Neural progenitor cell (in vitro differentiated cells): ENCODE data around the gene CCDC3.

Source experiments
- EZH2 ChIP-seq: fragments of 200-600 bp; sonication (generic); IDR thresholded peaks from 2 replicates; pipeline ENCODE4 v1.6.1; 2017; ENCODE audit warnings: antibody characterized with exemption, mild to moderate bottlenecking, moderate library complexity
- EZH2phosphoT487 ChIP-seq: fragments of 200-600 bp; sonication (generic); IDR thresholded peaks from 2 replicates; pipeline ENCODE4 v1.6.1; 2017; ENCODE audit warnings: antibody characterized with exemption
- TF ChIP-seq, protein P1 (sequence below): fragments of 200-600 bp; sonication (generic); IDR thresholded peaks from 2 replicates; pipeline ENCODE4 v1.5.1; 2017; ENCODE audit warnings: antibody characterized with exemption, mild to moderate bottlenecking

DNA sequence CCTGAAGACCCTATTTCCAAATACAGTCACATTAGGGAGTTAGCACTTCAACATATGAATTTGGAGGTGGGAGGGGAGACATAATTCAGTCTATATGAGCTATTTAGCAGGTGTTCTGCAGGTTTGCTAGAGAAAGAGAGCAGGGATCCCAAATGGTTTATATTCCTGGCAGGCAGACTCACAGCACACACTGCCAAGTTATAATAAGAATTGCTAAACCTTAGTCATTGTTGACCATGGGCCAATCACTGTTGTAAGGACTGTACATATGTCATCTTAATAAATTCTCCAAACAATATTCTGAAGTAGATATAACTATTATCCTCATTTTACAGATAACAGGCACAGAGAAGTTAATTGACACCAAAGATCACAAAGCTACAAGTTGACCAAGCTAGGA is 1.5 kb upstream of the CCDC3 start:
- TF ChIP-seq, protein P1, sequence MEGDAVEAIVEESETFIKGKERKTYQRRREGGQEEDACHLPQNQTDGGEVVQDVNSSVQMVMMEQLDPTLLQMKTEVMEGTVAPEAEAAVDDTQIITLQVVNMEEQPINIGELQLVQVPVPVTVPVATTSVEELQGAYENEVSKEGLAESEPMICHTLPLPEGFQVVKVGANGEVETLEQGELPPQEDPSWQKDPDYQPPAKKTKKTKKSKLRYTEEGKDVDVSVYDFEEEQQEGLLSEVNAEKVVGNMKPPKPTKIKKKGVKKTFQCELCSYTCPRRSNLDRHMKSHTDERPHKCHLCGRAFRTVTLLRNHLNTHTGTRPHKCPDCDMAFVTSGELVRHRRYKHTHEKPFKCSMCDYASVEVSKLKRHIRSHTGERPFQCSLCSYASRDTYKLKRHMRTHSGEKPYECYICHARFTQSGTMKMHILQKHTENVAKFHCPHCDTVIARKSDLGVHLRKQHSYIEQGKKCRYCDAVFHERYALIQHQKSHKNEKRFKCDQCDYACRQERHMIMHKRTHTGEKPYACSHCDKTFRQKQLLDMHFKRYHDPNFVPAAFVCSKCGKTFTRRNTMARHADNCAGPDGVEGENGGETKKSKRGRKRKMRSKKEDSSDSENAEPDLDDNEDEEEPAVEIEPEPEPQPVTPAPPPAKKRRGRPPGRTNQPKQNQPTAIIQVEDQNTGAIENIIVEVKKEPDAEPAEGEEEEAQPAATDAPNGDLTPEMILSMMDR = no peak
- no peak for TF ChIP-seq EZH2
- no peak for TF ChIP-seq EZH2phosphoT487
